ENCODE measurements around the gene MYO7A.

GRCh38 chr11:77212314-77213007 is 84.4 kb downstream of the MYO7A start:
- no peak for TF ChIP-seq CTCF (IDR thresholded peaks at IDR 0.05)
- no peak for TF ChIP-seq EZH2 (IDR thresholded peaks at IDR 0.05; ENCODE audit: borderline replicate concordance, insufficient read depth, low read depth, low read length, poor library complexity, severe bottlenecking)
